GM12878 (cell line): ENCODE measurements around the gene LRP5.

Source experiments
- CTCF ChIP-seq, 3 experiments: IDR thresholded peaks in 2 of 3; conservative IDR thresholded peaks in 1 of 3; 2 replicates each; pipeline ENCODE4 v1.5.1; 2011; ENCODE audit warnings: low read depth in 3 of 3, low read length in 3 of 3, mild to moderate bottlenecking in 3 of 3, control low read depth in 2 of 3, moderate library complexity in 2 of 3, inconsistent platforms in 1 of 3, mixed read lengths in 1 of 3; ENCODE audit not compliant: control insufficient read depth in 2 of 3, insufficient read depth in 1 of 3; ENCODE audit errors: extremely low read depth in 1 of 3
- E2F4 ChIP-seq: IDR thresholded peaks from 2 replicates; pipeline ENCODE4 v1.6.1; 2012; ENCODE audit warnings: low read depth, low read length, improper control_type of control experiment
- KDM1A ChIP-seq: fragments of 200-600 bp; sonication (generic); IDR thresholded peaks from 2 replicates; pipeline ENCODE4 v1.6.1; 2016; ENCODE audit warnings: borderline replicate concordance
- NR2C2 ChIP-seq: IDR thresholded peaks from 2 replicates; pipeline ENCODE4 v1.6.1; 2011; ENCODE audit warnings: borderline replicate concordance, low read depth; ENCODE audit not compliant: control insufficient read depth, insufficient read length
- NR2F1 ChIP-seq: fragments of 450-650 bp; conservative IDR thresholded peaks from 2 replicates; pipeline ENCODE4 v1.6.1; 2017; ENCODE audit warnings: mild to moderate bottlenecking
- POLR2A ChIP-seq: IDR thresholded peaks from 2 replicates; pipeline ENCODE4 v1.6.1; 2011; ENCODE audit warnings: low read depth, mild to moderate bottlenecking, low read length
- POLR2AphosphoS5 ChIP-seq: IDR thresholded peaks from 2 replicates; pipeline ENCODE4 v1.6.1; 2011; ENCODE audit warnings: mild to moderate bottlenecking, low read length, inconsistent platforms
- RB1 ChIP-seq: fragments of 450-650 bp; formaldehyde crosslinking; IDR thresholded peaks from 2 replicates; pipeline ENCODE4 v1.6.1; 2017; ENCODE audit warnings: mild to moderate bottlenecking, borderline replicate concordance
- SIN3A ChIP-seq: IDR thresholded peaks from 2 replicates; pipeline ENCODE4 v1.6.1; 2012; ENCODE audit warnings: low read depth, low read length, improper control_type of control experiment
- SMC3 ChIP-seq: IDR thresholded peaks from 2 replicates; pipeline ENCODE4 v1.6.1; 2011; ENCODE audit warnings: low read length, improper control_type of control experiment, borderline replicate concordance
- TBL1XR1 ChIP-seq: IDR thresholded peaks from 2 replicates; pipeline ENCODE4 v1.6.1; 2012; ENCODE audit warnings: low read depth, low read length, improper control_type of control experiment
- USF1 ChIP-seq: IDR thresholded peaks from 2 replicates; pipeline ENCODE4 v1.6.1; 2011; ENCODE audit warnings: borderline replicate concordance, low read depth, mild to moderate bottlenecking, moderate library complexity, mixed read lengths, low read length; ENCODE audit not compliant: insufficient read depth; ENCODE audit errors: extremely low read length
- YY1 ChIP-seq: IDR thresholded peaks from 2 replicates; pipeline ENCODE4 v1.6.1; 2011; ENCODE audit warnings: low read depth, mild to moderate bottlenecking, low read length

GRCh38 chr11:68338051-68338780, 25.8 kb downstream of the LRP5 start:
- TF ChIP-seq NR2C2: no peak
- no peak for TF ChIP-seq CTCF (IDR thresholded peaks at IDR 0.05 in 2 of 3, conservative IDR thresholded peaks at IDR 0.05 in 1 of 3; ENCODE audit: control insufficient read depth in 2 of 3, extremely low read depth in 1 of 3, insufficient read depth in 1 of 3, low read depth in 3 of 3, low read length in 3 of 3)
- TF ChIP-seq SMC3: no peak
- TF ChIP-seq SIN3A: no peak
- no peak for TF ChIP-seq KDM1A
- TF ChIP-seq POLR2AphosphoS5: no peak
- TF ChIP-seq YY1: no peak
- no peak for TF ChIP-seq E2F4
- no peak for TF ChIP-seq TBL1XR1
- no peak for TF ChIP-seq NR2F1
- no peak for TF ChIP-seq RB1
- TF ChIP-seq USF1: no peak
- no peak for TF ChIP-seq POLR2A
